ENCODE measurements around the gene FOXP1. TPM values are rescaled to one million over a fixed set of nuclear protein-coding genes. Genes with fewer than 3 reads are reported as not detected.

FOXP1 gene
- total RNA-seq, 1 experiment from 2014 or later: 75.3 TPM

GRCh38 chr3:71503525-71504249 is 79.8 kb downstream of the FOXP1 start:
- no peaks in the 10 kb centered on the region for H3K27me3 ChIP-seq (ENCODE audit: insufficient read depth, low read length)
- no peak overlapping the region for H3K18ac ChIP-seq (ENCODE audit: insufficient read length, low read depth, low read length)
- no peak overlapping the region for H3K9ac ChIP-seq (ENCODE audit: extremely low read depth, insufficient read length, low read length)
- H2BK15ac ChIP-seq (ENCODE audit: low read depth, low read length): no peak overlapping the region
- no peak overlapping the region for H2BK12ac ChIP-seq (ENCODE audit: insufficient read length, low read depth, low read length)
- no peak overlapping the region for H4K5ac ChIP-seq (ENCODE audit: insufficient read length, low read depth, low read length)
- DNase-seq: no peak
- no peak overlapping the region for H3K56ac ChIP-seq (ENCODE audit: insufficient read length, low read depth, low read length)
- no peaks in the 10 kb centered on the region for H3K79me1 ChIP-seq (ENCODE audit: insufficient read depth, low read depth, low read length, poor library complexity, severe bottlenecking)
- no peak overlapping the region for H2AK5ac ChIP-seq (ENCODE audit: insufficient read length, low read length)
- H2AFZ ChIP-seq (ENCODE audit: low read length): no peak overlapping the region
- no peak overlapping the region for H3K27ac ChIP-seq (ENCODE audit: insufficient read length, low read depth, low read length)
- peaks cover 33 to 35% of the 10 kb centered on the region in 2 experiments for H3K4me1 Mint-ChIP-seq
- H3K4me3 Mint-ChIP-seq: no peak overlapping the region
- H4K8ac ChIP-seq (replicated peaks; ENCODE audit: insufficient read length, low read depth, low read length): no peak overlapping the region
- no peak overlapping the region for H2BK5ac ChIP-seq (ENCODE audit: insufficient read length, low read length)
- no peak overlapping the region for H4K91ac ChIP-seq (ENCODE audit: insufficient read length, low read depth, low read length)
- no peak overlapping the region for H2BK120ac ChIP-seq (ENCODE audit: low read depth, low read length, poor library complexity, severe bottlenecking)
- no peaks in the 10 kb centered on the region for H3K9me3 Mint-ChIP-seq
- H2BK20ac ChIP-seq (ENCODE audit: low read depth, low read length, poor library complexity, severe bottlenecking): no peak overlapping the region
- H3K4ac ChIP-seq (ENCODE audit: low read depth, low read length): no peak overlapping the region
- H3K23me2 ChIP-seq (ENCODE audit: insufficient read length, low read depth, low read length, poor library complexity, severe bottlenecking): no peaks in the 10 kb centered on the region
- peaks cover 0 to 2% (median 0%) of the 10 kb centered on the region in 3 experiments; a peak in 1 of 7 replicates for H3K36me3 Mint-ChIP-seq (ENCODE audit: insufficient read depth in 1 of 3, low read depth in 3 of 3)
- no peak overlapping the region for H3K14ac ChIP-seq (ENCODE audit: insufficient read depth, low read length)
- H3K27me3 Mint-ChIP-seq (ENCODE audit: low read depth): no peaks in the 10 kb centered on the region
- no peak for TF ChIP-seq CTCF (conservative IDR thresholded peaks at IDR 0.05)
- WGBS (ENCODE audit: extremely low coverage, insufficient read length, low lambda C conversion rate): no CpG with 5 or more reads among the region's 10 CpGs
- no peak overlapping the region; a peak in 1 of 7 replicates for H3K27ac Mint-ChIP-seq
- peaks cover 2% of the 10 kb centered on the region; the same call in 1 of the 2 replicates for H3K79me2 ChIP-seq (ENCODE audit: insufficient read depth, low read length)
- H4K20me1 ChIP-seq (ENCODE audit: control insufficient read depth, insufficient read depth, insufficient read length): no peaks in the 10 kb centered on the region
- no peak overlapping the region for H3K23ac ChIP-seq (ENCODE audit: insufficient read length, low read depth, low read length)
- H3K4me1 ChIP-seq (ENCODE audit: insufficient read depth, low read length): peaks cover 8% of the 10 kb centered on the region
- no peak overlapping the region for H3K4me2 ChIP-seq (ENCODE audit: insufficient read depth, insufficient read length, low read length)
- no peak overlapping the region for H3T11ph ChIP-seq (ENCODE audit: low read length)
- H3K9me3 ChIP-seq (ENCODE audit: control insufficient read depth, low read depth, low read length): no peaks in the 10 kb centered on the region

Measured in H9 (cell line).